Stimulated activated CD4-positive, alpha-beta T cell treated with anti-CD3 and anti-CD28 coated beads, TNF-alpha, amount 100 ng/mL, for 48 hours (primary cell): ENCODE results near the gene ZNF487.
"Not testable (repeated sequence)": the region's sequence is repeated elsewhere in the genome, so short reads cannot be mapped to it uniquely, and the experiment has no call there.

Experiments used
- DNase-seq, 3 donors: peaks; one replicate each; pipeline ENCODE4 v3.0.0-alpha.2; 2020; ENCODE audit warnings: low read depth in 3 of 3

The ZNF487 gene

DNA sequence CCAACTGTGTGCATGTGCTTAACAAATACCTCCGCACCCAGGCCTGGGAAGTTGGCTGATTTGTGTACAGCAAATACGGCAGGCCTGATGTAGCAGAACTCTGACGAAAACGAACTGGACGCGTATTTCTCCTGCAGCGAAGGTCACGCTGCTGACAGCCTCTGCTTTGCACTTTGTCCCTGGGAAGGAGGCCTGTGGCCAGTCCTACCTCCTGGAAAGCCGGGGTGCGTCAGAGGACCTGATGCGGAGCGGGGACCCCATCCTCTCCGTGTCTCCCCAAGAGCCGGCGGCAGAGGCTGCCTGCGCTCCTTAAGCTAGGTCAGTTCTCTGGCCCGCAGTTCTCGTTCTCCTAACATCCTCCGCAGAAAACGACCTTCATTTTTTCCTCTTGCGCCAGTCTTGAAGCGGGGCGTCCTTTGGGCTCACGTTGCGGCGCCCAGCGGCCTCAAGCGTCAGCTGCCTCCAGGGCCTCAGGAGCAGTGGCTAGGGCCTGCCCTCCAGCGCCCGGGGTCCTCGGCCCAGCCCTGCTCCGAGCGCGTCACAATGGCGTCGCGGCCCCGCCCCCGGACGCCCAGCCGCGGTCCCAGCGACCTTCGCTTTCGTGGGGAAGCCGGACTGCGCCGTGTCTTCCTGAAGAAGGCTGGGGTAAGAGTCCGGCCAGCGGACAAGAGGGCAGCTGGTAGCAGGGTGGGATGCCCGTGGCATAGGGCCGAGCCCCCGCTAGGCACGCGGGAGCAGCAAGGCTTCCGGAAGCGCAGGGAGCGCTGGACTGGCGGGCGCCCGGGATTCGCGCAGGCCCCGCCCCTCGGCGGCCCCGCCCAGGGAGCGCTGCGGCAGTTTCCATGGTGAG, at the start of gene ZNF487:
ZNF487 (plus strand) TSS at position 821 of the 850 bp plus-strand sequence. CDS start 38,703 bp downstream, outside the sequence.
- DNase-seq, result peak; percentile 71 to 82 (median 75)

GRCh38 chr10:43387678-43388032, 49.3 kb upstream of the ZNF487 start:
- no peak for DNase-seq

- DNase-seq, result no peak
Observed at GRCh38 chr10:43389867-43390266, 47.0 kb upstream of the ZNF487 start.

DNA sequence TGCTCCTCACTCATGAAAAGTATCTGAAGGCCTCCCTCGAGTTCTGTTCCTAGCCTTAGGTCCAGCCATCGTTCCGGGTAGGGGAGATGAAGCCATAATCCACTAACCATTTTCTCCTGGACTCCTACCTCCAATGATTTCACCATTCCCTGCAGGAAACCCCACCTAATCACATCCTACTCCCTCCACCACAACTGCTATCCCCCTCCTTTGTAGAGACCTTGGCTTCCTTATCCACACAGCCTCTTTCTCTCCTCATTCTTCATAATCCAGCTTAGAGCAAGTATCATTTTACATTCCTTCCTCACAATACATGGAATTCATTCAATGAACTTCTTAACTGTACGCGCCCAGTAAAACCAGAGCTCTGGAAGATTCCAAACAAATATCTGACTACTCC, 46.6 kb upstream of the ZNF487 start:
- no peak for DNase-seq

DNA sequence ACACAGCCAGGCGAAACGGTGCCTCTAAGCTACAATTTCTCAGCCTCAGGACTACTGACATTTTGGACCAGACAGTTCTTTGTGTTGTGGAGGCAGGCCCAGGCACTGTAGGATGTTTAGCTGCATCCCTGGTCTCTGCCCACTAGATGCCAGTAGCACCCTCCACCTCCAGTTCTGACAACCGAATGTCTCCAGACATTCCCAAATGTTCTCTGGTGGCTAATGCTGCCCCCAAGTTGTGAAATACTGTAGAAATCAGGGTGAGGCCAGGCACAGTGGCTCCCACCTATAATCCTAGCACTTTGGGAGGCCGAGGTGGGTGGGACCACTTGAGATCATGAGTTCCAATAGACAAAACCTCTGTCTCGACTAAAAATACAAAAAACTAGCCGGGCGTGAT, 46.2 kb upstream of the ZNF487 start:
- no peak for DNase-seq

DNA sequence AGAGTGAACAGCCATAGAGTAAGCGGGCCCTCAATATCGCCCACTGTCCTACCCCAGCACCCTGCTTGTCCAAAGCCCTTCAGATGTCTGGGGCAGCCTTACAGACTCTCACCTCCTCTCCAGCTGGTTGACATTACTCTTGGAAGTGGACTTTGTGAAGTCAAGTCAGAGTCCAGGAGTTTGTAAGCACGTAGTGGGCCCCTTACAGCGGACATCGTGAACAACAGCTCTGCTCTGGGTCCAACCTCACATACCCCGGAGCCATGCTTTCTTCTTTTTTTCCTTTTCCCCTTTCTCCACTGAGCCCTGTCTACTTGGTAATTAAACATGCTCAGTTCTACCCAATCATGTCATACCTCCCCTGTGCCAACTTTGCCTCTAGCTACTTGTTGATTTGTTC, 45.4 kb upstream of the ZNF487 start:
- DNase-seq, result no peak

DNA sequence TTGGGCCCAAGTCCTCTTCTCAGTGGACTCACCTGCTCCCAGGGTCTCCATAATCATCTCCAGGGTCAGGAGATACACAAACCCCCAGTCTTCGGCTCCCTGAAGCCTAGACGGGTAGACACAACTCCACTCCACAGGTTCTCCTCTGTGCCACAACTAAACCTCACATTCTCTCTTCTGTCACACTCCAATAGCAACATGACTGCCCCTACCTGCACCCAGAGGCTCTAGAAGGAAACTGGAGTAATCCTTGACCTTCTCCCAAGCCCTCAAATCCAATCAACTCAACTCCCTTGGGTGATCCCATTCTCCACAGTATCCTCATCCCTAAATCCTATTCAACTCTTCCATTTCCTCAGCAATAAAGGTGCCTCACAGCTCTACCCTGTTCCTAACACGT, 44.2 kb upstream of the ZNF487 start:
- DNase-seq, result no peak

- DNase-seq, result not testable (repeated sequence)
Observed at GRCh38 chr10:43393186-43393585, 43.7 kb upstream of the ZNF487 start.

- DNase-seq, result no peak
Observed at GRCh38 chr10:43393606-43394360, 43.1 kb upstream of the ZNF487 start.

DNA sequence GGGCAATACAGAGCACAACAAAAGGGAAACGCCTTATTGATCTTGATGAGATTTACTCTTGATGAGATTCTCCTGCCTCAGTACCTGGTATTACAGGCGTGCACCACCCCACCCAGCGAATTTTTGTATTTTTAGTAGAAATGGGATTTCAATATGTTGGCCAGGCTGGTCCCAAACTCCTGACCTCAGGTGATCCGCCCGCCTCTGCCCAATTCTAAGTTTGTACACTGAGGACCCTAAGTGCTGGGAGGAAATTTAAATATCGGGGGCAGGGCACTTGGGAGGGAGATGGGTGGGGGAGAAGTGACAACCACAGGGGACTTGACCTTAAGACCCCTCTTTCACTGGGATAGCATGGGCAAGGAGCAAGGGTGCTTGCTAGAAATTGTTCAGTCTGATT, 42.0 kb upstream of the ZNF487 start:
- no peak for DNase-seq

DNA sequence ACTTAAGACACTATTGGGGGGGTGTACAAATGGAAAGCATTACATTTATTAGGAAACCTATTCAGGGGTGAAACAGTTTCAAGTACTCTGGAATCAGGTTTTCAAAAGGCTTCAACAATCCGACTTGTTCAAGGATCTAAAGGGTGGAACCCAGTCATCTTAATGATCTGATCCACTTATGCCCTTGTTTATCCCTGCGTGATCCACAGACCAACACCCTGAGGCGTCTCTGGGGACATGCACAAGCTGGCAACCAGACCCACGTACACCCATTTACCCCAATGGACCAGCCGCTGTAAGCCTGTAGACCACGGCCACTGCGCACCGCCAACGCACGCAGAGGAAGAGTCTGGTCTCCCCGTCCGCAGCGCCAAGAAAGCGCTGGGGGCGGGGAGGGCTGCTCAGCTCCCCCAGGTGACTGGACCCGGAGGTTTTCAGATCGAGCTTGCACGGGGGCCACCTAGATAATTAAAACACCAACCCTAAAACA, 41.3 kb upstream of the ZNF487 start:
- DNase-seq, result no peak

DNA sequence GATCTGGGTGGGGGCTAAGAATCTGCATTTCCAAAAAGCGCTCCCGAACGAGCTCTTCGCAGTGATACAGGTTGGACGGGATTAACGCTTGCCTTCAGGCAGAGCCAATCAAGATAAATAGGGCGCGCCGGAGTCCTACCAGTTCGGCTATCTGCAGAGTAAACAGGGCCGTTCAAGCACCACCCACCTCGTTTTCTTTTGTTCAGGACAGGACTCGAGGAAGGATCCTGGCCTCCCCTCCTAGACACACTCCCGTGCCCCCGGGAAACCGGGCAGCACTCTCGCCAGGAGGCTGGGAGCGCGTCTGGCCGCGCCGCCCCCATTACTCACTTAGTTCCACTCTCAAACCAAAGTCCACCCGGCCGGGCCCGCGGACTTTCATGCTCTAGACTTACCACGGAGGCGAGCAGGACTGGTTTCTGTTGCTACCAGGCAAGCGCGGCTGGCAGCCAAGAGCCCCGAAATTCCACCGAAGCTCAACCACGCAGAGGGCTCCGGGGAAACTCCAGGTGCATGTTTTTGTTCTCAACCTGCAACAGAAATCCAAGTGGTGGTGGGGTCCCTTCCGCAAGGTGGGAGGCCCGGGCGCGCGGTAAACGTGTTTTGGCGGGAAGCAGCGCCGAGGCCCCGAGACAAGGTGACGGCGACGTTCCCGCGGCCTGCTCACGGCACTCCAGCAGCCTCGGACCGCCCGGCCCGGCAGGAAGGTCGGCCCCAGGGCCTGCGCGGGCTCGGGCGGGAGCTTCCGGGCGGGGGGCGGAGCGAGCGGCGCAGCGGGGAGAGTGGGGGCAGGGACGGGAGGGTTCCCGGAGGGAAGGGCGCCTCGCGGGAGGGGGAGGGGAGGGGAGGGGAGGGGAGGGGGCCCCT, 40.6 kb upstream of the ZNF487 start:
- peak; percentile 70 to 81 (median 71) for DNase-seq

DNA sequence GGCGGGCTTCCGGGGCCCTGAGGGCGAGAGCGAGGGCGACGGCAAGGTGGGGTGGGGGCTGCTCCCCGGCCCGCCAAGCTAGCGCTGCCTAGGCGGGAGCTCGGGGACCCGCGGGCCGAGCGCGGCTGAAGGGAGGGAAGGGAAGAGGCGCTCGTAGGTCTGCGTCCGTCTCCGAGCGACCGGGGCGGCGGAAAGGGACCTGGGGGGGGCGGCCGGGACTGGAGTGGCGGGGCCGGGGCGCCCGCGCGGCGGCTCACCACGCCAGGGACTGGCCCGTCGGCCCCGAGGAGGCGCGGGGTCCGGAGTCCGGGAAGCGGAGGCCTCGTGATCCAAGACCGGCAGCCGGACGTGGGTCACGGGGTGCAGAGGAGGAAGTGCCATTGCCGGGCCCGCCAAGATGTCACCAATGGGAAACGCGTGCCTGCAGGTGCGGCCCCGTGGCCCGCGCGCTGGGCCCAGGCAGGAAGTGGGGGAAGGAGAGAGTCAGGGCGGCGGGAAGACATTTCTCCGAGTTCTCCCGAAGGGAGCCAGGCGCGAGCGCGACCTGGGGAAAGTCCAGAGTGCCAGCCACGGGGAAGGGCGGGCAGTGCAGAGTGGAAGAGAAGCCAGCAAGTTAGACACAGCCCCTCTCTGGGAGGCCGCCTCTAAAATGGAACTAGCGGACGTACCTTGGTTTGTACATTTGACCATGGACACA, 39.8 kb upstream of the ZNF487 start:
- DNase-seq, result peak; percentile 74 to 84 (median 76)

DNA sequence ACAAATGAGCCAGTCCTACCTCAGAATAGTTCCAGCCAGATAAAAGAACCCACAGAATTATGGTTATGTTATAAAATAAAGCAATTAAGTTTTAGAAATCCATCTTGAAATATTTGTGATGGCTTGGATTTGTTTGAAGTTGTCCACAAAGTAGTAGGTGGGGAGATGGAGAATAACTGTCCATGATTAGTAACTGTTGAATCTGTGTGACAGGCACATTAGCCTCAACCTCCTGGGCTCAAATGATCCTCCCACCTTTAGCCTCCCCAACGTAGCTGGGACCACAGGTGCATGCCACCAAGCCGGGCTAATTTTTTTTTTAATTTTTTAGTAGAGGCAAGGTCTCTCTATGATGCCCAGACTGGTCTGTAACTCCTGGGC, 38.0 kb upstream of the ZNF487 start:
- no peak for DNase-seq

GRCh38 chr10:43399320-43400310, 37.3 kb upstream of the ZNF487 start:
- DNase-seq, result no peak

DNA sequence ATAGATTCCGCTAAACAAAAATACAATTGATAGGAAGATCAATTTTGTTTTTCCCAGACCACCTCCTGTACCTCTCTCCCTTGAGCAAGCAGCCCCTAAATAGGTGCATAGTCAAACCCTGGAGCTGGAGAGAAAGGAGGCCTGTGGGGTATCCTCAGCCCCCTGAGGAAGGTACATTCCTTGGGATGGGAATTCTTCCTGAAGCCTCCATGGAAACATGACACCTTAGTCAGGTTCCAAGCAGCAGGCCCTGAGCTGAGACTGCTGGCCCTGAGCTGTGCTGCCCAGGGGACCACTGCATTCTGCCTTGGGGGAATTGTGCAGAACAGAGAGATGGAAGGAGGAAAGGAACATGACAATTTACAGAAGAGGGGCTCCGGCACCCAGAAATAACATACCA, 35.3 kb upstream of the ZNF487 start:
- DNase-seq, result no peak

DNA sequence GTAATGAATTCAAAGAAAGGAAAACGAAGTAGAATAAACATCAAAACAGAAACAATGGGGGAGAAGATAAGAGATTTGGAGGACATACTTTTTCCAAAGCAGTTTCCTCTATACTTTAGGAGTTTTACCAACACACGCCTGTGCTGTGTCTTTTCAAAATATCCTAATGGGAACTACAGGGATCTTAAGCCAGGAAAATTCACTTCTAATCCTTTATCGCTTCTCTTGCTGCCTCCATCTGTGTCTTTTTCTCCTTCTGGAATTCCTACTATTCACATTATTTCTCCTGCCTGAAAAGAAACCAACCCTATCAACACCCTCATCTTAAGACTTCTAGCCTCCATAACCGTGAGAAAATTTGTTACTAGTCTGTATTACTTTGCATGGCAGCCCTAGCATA, 34.7 kb upstream of the ZNF487 start:
- no peak for DNase-seq

GRCh38 chr10:43402880-43403452, 33.9 kb upstream of the ZNF487 start:
- no peak for DNase-seq

- no peak for DNase-seq
Observed at GRCh38 chr10:43403911-43404703, 32.8 kb upstream of the ZNF487 start.
